B cell (primary cell): ENCODE results near the gene REV1.

Experiments used
- CTCF ChIP-seq: fragments of 200-600 bp; IDR thresholded peaks from one replicate; pipeline ENCODE4 v1.8.0; 2022; ENCODE audit warnings: antibody characterized with exemption, mild to moderate bottlenecking
- EZH2 ChIP-seq: IDR thresholded peaks from 2 replicates; pipeline ENCODE4 v1.6.1; 2012; ENCODE audit warnings: borderline replicate concordance, low read depth, mild to moderate bottlenecking, moderate library complexity, low read length; ENCODE audit not compliant: insufficient read depth, poor library complexity, severe bottlenecking

GRCh38 chr2:99386011-99386410 is 103.8 kb downstream of the REV1 start:
- TF ChIP-seq CTCF (no peak), EZH2 (no peak)
